GM12873 (cell line): ENCODE data around the gene CDKN1B.

Experiments
- TF ChIP-seq, protein P1 (sequence below): IDR thresholded peaks from 2 replicates; pipeline ENCODE4 v1.5.1; 2012; ENCODE audit warnings: low read depth, mild to moderate bottlenecking, moderate library complexity, low read length, control low read depth; ENCODE audit not compliant: insufficient read depth; ENCODE audit errors: missing control alignments

Gene CDKN1B

GRCh38 chr12:12689647-12690300, 27.4 kb upstream of the CDKN1B start:
- TF ChIP-seq, protein P1, sequence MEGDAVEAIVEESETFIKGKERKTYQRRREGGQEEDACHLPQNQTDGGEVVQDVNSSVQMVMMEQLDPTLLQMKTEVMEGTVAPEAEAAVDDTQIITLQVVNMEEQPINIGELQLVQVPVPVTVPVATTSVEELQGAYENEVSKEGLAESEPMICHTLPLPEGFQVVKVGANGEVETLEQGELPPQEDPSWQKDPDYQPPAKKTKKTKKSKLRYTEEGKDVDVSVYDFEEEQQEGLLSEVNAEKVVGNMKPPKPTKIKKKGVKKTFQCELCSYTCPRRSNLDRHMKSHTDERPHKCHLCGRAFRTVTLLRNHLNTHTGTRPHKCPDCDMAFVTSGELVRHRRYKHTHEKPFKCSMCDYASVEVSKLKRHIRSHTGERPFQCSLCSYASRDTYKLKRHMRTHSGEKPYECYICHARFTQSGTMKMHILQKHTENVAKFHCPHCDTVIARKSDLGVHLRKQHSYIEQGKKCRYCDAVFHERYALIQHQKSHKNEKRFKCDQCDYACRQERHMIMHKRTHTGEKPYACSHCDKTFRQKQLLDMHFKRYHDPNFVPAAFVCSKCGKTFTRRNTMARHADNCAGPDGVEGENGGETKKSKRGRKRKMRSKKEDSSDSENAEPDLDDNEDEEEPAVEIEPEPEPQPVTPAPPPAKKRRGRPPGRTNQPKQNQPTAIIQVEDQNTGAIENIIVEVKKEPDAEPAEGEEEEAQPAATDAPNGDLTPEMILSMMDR: no peak

- TF ChIP-seq, protein P1: no peak
Measured at GRCh38 chr12:12691549-12691948, 25.6 kb upstream of the CDKN1B start.

DNA sequence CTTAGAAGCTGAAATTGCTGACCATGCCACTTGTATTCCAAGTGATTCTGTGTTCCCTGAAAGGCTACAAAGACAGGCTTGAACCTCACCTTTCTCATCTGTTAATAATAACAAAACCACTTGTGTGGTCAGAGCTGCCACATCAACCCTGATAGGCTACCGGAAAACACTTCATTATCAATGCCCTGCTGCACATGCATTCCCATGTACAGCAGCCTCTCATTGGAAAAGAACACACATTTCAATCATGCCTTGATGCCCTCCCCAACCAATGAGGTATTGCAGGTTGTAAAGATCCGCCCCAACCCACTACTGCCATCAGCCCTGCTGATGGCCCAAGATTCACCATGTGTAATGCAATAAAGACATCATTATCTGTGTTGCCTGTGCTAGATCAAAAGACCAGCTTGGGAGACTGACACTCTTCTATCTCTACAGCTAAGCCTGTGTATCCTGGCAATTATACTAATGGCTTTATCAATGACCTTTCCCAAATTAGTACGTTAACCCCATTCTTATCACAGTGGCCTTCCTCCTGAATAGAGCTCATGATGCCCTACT, 24.0 kb upstream of the CDKN1B start:
- TF ChIP-seq, protein P1: no peak

GRCh38 chr12:12696562-12697383, 20.4 kb upstream of the CDKN1B start:
- TF ChIP-seq, protein P1: no peak

DNA sequence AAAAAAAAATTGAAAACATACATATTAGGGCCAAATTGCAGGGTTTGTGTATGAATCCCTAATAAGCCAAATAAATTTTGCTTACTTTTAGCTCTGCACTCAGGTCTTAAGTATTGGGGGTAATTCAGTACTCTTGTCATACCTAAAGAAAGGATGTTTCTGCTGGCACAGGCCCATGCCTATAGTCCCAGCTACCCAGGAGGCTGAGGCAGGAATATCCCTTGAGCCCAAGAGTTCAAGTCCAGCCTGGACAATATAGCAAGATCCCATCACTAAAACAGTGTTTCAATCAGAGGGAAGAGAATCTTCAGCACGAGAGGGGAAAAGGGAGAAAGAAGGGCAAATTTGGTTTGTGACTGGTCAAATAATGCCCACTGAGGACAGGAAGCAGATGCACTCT, 17.8 kb upstream of the CDKN1B start:
- TF ChIP-seq, protein P1: no peak

DNA sequence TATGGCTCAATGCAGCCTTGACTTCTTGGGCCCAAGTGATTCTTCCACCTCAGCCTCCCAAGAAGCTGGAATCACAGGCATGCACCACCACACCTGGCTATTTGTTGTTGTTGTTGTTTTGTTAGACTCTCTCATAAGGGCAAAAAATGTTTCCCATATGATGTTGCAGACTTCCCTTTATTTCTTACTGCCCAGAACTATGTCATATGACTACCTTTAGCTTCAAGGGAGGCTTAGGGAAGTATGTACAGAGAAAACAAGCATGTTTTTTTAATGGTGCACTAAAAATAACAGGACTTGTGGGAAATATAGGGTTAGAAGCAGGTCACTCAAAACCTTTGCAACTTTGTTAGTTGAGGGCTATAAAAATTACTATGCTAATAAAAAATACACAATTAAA, 16.9 kb upstream of the CDKN1B start:
- TF ChIP-seq, protein P1: no peak

DNA sequence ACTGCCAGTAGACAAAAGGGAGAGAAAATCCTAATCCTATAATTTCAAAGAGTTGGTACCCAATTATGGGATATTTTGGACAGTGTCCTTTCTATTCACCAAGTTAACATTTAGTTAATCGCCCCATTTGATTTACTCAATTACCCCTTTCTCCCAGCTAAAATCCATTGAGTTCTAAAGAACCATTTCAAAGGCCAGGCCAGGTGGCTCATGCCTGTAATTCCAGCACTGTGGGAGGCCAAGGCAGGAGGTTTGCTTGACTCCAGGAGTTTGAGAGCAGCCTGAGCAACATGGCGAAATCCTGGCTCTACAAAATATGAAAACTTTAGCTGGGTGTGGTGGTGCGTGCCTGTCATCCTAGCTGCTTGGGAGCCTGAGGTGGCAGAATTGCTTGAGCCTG, 15.7 kb upstream of the CDKN1B start:
- TF ChIP-seq, protein P1: no peak
